ENCODE measurements around the gene SNX8.

DNA sequence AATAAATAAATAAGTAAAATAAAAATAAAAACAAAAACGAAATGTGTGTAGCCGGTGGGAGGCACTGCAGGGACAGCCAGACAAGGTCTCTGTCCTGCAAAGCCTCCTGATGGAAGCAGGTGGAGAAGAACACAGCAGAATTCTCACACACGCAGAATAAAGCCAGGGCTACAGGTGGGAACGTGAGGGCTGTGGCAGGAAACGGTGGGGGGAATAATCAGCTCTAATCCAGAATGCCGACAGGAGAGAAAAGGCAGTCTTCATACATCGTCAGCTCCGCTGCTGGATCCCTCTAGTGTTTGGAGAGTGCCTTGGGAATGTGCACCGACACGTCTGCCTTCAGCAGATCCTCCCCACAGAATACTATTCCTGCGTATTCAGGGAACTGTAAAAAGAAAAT lies 6.8 kb upstream of the SNX8 start:
- TF ChIP-seq GATA3 (IDR thresholded peaks at IDR 0.05; ENCODE audit: low read depth, low read length) (no peak), GATA2 (IDR thresholded peaks at IDR 0.05; ENCODE audit: low read depth, low read length) (no peak)

Data from SH-SY5Y (cell line).